DMS53 (cell line): ENCODE measurements around the gene LDB1.

Source experiments
- DNase-seq: peaks from one replicate; lab custom pipeline; 2025; lab: John Stamatoyannopoulos, UW

LDB1 gene

DNA sequence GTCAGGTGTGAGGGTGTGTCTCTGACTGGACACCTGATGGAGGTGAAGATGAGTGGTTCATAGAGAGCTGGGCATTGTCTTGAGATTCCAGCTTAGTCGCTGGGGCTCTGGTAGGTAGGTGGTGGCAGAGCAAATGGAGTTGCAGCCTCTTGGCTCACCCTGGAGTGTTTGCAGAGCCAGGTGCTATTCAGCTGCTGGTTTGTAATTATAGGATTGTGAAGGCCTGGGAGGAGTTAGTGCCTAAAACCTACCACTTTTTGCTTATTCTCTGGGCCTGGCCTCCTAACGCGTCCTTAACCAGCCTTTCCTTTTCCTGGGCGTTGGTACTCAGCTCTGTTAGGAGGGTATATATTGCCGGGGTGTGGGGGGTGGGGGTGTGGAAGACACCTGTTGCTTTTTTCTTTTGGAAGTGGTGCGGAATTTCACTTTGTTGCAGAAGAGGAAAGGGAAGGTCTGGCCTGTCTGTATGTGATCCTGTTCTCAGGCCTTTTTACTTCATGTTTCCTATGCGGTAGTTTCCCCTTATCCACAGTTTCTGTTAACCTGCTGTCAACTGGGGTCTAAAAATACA, 15.9 kb upstream of the LDB1 start:
- peak; percentile 78 for DNase-seq

DNA sequence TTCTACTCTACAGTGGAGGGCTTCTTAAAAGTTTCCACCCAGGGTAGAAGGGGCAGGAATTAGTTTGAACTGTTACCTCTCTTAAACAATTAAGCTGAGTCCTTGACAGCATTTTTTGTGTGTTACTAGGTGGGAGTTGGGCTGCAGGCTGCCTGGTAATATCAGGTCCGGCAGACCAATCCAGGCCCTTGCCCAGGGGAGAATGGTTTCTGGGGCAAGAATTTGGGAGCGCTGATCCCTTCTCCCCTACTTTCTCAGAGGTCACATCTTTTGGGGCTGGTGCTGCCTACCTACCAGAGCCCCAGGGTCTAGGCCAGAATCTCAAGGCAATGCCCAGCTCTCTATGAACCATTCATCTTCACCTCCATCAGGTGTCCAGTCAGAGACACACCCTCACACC, 14.2 kb upstream of the LDB1 start:
- no peak for DNase-seq

DNA sequence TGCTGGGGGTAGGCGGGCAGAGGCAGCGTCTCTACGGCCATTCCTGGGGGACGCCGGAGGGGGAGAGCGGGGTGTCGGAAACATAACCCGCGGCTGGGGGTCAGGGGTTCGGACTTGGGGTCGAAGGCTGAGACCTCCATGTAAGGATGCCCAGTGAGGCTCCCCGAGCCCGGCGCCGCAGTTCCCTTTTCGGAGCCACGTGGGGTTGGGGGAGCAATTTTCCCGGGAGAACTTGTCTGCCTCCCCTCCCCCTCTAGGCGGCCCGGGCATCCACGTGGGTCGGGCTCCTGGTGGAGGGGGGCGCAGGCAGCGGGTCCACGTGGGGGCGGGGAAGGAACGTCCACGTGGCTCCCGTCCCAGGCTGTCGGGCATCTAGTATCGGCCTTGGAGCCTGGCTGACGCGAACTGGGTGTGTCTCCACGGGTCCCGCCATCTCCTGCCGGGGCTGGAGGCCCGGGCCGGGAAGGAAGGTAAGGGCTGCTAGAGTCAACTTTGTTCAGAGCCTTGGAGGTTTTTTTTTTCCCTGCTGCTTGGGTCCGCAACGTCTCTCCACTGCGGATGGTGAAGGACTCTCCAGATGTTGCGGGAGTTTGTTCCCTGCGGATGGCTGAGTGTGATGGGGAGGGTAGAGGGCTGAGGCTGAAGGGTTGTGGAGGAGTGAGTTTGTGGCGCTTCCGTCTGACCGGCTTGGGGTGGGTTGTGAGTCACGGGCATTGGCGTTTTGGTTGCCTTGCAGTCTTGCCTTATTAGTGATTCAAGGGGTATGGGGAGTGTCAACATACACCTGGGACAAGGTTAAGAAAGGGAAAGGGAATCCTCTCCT, 13.4 kb upstream of the LDB1 start:
- peak; percentile 82 for DNase-seq

GRCh38 chr10:102132563-102133372, 12.6 kb upstream of the LDB1 start, which contains the start of gene PPRC1:
Gene PPRC1 (plus strand): TSS chr10:102133040. CDS start chr10:102133069, 29 bp downstream.
- peak; percentile 99 for DNase-seq

- no peak for DNase-seq
Observed at GRCh38 chr10:102132193-102132562, 12.0 kb upstream of the LDB1 start.

DNA sequence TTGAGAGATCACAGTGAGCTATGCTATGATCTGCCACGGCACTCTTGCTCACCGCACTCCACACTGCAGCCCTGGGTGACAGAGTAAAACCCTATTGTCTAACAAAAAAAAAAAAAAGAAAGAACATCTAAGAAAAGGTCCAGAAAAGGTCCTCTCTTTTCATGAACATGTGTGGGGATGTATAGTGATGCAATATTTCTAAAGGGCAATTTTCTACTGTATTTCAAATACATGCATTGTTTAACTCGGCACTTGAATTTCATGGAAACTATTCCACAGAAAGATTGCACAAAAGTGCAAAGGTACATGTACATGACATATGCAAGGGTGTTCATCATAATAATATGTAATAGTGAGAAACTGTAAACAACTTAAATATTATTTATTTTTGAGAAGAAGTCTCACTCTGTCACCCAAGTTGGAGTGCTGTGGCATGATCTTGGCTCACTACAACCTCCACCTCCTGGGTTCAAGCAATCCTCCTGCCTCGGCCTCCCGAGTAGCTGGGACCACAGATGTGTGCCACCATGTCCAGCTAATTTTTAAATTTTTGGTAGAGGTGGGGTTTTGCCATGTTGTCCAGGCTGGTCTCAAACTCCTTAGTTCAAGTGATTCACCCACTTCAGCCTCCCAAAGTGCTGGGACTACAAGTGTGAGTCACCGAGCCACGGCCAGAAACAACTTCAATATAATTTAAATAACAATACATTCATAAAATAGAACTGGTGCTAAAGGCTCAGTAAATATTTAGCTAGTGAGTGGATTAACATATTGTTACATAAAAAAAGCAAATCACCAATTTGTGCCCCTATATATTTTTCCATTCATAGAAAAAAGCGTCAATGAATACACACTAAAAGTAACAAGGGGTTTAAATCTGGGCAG, 11.4 kb upstream of the LDB1 start:
- peak; percentile 90 for DNase-seq

GRCh38 chr10:102123223-102123622, 3.1 kb upstream of the LDB1 start:
- DNase-seq, result no peak

GRCh38 chr10:102122450-102122849, 2.3 kb upstream of the LDB1 start:
- DNase-seq, result no peak

- no peak for DNase-seq
Observed at GRCh38 chr10:102121739-102122372, 1.7 kb upstream of the LDB1 start.

GRCh38 chr10:102120991-102121738, 997 bp upstream of the LDB1 start:
- DNase-seq, result no peak

DNA sequence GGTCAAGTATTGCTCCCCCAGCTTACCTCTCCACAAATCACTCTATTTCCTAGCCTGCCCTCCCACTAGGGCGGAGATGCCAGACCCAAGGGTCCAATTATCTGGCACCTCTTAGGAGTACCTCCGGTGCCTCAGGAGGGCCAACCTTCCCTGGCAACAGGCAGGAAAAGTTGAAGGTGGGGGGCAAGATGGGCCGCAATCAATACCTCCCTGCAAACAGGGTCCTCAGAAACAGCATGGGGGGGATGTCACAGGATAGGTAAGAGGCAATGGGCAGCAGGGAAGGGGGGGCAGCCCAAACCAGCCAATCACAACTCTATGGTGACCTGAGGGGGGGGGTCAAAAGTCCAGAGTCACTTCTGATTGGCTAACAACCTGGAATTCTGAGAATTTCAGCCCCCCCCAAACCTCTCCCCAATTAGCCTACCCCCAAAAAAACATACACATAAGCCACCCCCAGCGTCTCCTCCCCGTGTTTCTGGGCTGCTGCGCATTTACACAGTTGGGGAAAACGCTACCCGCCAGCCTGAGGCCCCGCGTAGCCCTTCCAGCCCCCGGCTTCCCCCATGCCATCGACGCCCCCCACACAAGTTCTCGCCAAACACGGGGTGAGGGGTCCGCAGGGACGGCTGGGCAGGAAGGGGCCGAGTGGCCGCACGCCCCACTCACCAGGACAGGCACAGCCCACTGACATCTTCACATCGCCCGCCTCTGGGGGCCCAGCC, 589 bp downstream of the LDB1 start:
- peak; percentile 67 for DNase-seq

- peak; percentile 49 for DNase-seq
Observed at GRCh38 chr10:102118867-102119266, 1.3 kb downstream of the LDB1 start.

- DNase-seq, result peak; percentile 84
Observed at GRCh38 chr10:102117391-102118159, 2.6 kb downstream of the LDB1 start.

- no peak for DNase-seq
Observed at GRCh38 chr10:102116656-102117055, 3.5 kb downstream of the LDB1 start.

DNA sequence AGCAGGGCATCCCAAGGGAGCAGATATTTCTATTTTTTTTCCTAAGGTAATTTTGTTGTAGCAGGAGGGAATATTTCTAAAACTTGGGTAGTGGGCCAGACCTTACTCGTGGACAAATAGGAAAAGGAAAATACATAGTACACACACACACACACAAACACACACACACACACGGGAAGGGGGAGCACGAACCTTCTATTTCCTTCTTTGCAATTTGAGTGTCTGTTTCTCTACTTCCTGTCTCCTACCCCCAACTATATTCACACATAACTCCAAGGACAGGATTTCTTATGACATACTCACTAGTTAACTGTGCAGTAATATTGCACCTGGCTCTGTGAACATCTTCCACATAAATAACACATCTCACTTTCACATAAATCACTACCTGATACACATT, 4.4 kb downstream of the LDB1 start:
- DNase-seq, result peak; percentile 24

DNA sequence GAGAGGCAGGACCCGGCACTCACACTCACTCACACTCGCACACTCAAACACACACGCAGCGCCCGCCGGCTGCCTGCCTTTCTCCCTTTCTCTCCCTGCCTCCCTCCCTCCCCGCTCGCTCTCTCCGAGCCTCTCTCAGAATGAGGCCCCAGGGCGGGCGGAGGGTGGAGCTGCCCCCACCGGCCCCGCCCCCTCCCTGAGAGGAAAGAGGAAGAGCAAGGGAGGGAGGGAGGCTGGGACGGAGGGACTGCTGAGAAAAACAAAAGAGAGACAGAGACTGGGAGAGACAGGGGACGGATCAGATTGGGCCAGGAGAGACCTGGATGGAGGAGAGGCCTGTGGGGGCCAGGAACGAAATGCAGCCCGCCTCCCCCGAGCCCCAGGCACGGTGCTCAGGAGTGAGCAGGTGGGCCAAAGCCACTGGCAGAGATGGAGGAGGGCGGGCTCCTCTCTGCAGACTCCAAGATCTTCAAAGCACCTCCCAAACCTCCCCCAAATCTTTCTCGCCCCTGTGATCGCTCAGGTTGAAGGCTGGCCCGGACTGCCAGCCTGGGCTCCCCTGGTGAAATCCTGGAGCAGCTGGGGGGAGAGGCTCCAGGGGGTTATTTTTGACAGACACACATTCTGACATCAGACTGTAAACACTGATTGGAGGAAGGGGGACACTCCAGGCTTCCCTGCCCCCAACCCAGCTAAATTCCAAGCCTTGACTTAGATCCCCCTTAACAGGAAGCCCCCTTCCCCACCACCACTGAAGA, 5.1 kb downstream of the LDB1 start:
- DNase-seq, result peak; percentile 94

- DNase-seq, result peak; percentile 64
Observed at GRCh38 chr10:102113956-102114857, 6.0 kb downstream of the LDB1 start.
